ENCODE measurements around the gene PEAR1.

The PEAR1 gene

DNA sequence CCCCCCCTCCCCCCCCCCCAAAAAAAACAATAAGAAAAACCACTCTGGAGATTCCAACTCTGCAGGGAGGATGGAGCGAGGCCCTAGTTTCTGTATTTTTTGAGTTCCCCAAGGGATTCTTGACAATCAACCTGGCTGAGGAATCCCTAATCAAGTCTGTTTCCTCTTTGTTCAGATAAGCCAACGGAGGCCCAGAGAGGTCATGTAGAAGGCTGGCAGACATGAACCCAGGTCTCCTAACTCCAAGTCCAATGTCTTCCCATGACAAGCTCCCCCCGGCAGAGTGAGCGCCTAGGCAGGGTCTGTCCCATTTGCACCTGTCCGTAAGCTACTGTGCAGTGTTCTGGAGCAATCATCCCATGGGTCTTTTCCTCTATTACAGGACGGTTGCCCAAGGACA, 66.4 kb downstream of the PEAR1 start:
- Histone ChIP-seq H3K9ac (ENCODE audit: low read length) (no peak overlapping the region), H2BK5ac (ENCODE audit: low read depth, low read length, poor library complexity, severe bottlenecking) (no peak overlapping the region), H3K79me1 (replicated peaks; ENCODE audit: low read length, poor library complexity, severe bottlenecking) (peaks cover 1% of the 10 kb centered on the region), H2AK5ac (ENCODE audit: low read length, severe bottlenecking) (no peak overlapping the region), H2AFZ (ENCODE audit: low read depth, low read length) (no peak overlapping the region), H3K14ac (ENCODE audit: low read length in 2 of 2) (no peak overlapping the region), H3K18ac (ENCODE audit: low read depth in 1 of 2, low read length in 2 of 2) (peak overlapping the region in 1 of 2 experiments; percentile 12), H3K27me3 (ENCODE audit: control insufficient read depth in 1 of 2, insufficient read depth in 1 of 2, low read length in 2 of 2) (no peaks in the 10 kb centered on the region), H3K9me3 (ENCODE audit: control insufficient read depth, low read length) (no peaks in the 10 kb centered on the region), H4K8ac (ENCODE audit: low read length) (no peak overlapping the region), H3K4me3 (ENCODE audit: insufficient read depth in 1 of 2, low read depth in 1 of 2, low read length in 2 of 2) (no peak overlapping the region), H3K36me3 (ENCODE audit: control insufficient read depth in 1 of 2, insufficient read depth in 2 of 2, low read depth in 1 of 2, low read length in 2 of 2) (peaks cover 72 to 81% of the 10 kb centered on the region in 2 experiments), H2BK15ac (ENCODE audit: low read depth, poor library complexity, severe bottlenecking) (peak overlapping the region; percentile 14), H3K27ac (ENCODE audit: low read length, poor library complexity, severe bottlenecking) (no peak overlapping the region), H2BK12ac (ENCODE audit: low read length in 2 of 2) (no peak overlapping the region), H3K23ac (ENCODE audit: low read length in 2 of 2) (no peak overlapping the region), H3K4ac (ENCODE audit: low read depth in 1 of 2, low read length in 2 of 2) (no peak overlapping the region), H2BK120ac (ENCODE audit: low read depth, low read length) (no peak overlapping the region), H3K4me1 (ENCODE audit: control insufficient read depth, insufficient read depth, low read depth, low read length) (no peaks in the 10 kb centered on the region), H4K91ac (ENCODE audit: low read length) (no peak overlapping the region), H3K4me2 (ENCODE audit: low read length, poor library complexity, severe bottlenecking) (no peak overlapping the region)
- 93% methylated on average over 6 of the region's 6 CpGs for WGBS
- DNase-seq: no peak

DNA sequence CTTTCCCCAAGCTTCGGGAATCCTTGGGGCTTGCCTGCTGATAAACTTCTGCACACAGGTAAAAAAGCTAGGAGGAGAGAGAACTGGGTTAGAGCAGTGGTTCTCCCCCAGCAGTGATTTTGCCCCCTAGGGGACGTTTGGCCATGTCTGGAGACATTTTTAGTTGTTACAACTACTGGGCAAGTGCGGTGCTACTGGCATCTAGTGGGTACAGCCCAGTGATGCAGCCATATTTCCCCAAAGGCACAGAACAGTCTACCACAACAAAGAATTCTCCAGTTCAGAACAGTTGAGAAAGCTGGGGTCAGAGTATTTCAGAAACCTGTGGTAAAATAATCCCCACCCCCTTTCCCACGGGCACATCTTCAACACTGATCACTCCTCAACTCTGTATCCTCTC, 68.2 kb downstream of the PEAR1 start:
- Histone ChIP-seq H4K8ac (ENCODE audit: low read length) (no peak overlapping the region), H3K23ac (ENCODE audit: low read length in 2 of 2) (no peak overlapping the region), H3K4me2 (ENCODE audit: low read length, poor library complexity, severe bottlenecking) (no peak overlapping the region), H3K27me3 (ENCODE audit: control insufficient read depth in 1 of 2, insufficient read depth in 1 of 2, low read length in 2 of 2) (no peaks in the 10 kb centered on the region), H3K79me1 (replicated peaks; ENCODE audit: low read length, poor library complexity, severe bottlenecking) (peaks cover 1% of the 10 kb centered on the region), H2BK12ac (ENCODE audit: low read length in 2 of 2) (no peak overlapping the region), H3K9ac (ENCODE audit: low read length) (no peak overlapping the region), H4K91ac (ENCODE audit: low read length) (no peak overlapping the region), H3K4me3 (ENCODE audit: insufficient read depth in 1 of 2, low read depth in 1 of 2, low read length in 2 of 2) (no peak overlapping the region), H2BK5ac (ENCODE audit: low read depth, low read length, poor library complexity, severe bottlenecking) (no peak overlapping the region), H2AFZ (ENCODE audit: low read depth, low read length) (no peak overlapping the region), H2BK120ac (ENCODE audit: low read depth, low read length) (no peak overlapping the region), H3K27ac (ENCODE audit: low read length, poor library complexity, severe bottlenecking) (no peak overlapping the region), H3K18ac (ENCODE audit: low read depth in 1 of 2, low read length in 2 of 2) (no peak overlapping the region), H3K9me3 (ENCODE audit: control insufficient read depth, low read length) (no peaks in the 10 kb centered on the region), H3K36me3 (ENCODE audit: control insufficient read depth in 1 of 2, insufficient read depth in 2 of 2, low read depth in 1 of 2, low read length in 2 of 2) (peaks cover 55 to 79% of the 10 kb centered on the region in 2 experiments), H3K14ac (ENCODE audit: low read length in 2 of 2) (no peak overlapping the region), H2BK15ac (ENCODE audit: low read depth, poor library complexity, severe bottlenecking) (no peak overlapping the region), H3K4me1 (ENCODE audit: control insufficient read depth, insufficient read depth, low read depth, low read length) (no peaks in the 10 kb centered on the region), H2AK5ac (ENCODE audit: low read length, severe bottlenecking) (no peak overlapping the region), H3K4ac (ENCODE audit: low read depth in 1 of 2, low read length in 2 of 2) (no peak overlapping the region)
- DNase-seq: no peak
- 72% methylated on average over 3 of the region's 4 CpGs for WGBS

DNA sequence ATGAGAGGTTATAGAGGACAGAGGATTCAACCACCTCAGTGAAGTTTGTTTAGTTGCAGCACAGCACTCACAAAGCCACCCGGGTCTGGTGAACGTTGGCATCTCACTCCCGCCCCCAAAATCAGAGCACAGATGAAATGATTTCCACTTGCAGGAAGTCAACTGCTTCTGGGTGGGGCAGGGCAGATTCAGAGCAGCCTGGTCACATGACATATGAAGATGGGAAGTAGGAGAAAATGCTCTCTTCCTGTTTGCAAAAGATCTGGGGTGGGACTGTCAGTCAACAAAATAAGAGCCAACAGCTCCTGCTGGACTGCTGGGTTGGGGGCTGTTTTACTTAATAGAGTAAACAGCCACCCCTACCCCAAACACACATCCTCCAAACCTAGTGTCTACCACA, 70.1 kb downstream of the PEAR1 start:
- H3K14ac ChIP-seq (ENCODE audit: low read length in 2 of 2): no peak overlapping the region
- H3K9ac ChIP-seq (ENCODE audit: low read length): no peak overlapping the region
- no peaks in the 10 kb centered on the region for H3K4me1 ChIP-seq (ENCODE audit: control insufficient read depth, insufficient read depth, low read depth, low read length)
- no peak for DNase-seq
- no peak overlapping the region for H2BK120ac ChIP-seq (ENCODE audit: low read depth, low read length)
- H3K4me3 ChIP-seq (ENCODE audit: insufficient read depth in 1 of 2, low read depth in 1 of 2, low read length in 2 of 2): no peak overlapping the region
- no peaks in the 10 kb centered on the region for H3K27me3 ChIP-seq (ENCODE audit: control insufficient read depth in 1 of 2, insufficient read depth in 1 of 2, low read length in 2 of 2)
- peaks cover 1% of the 10 kb centered on the region for H3K79me1 ChIP-seq (replicated peaks; ENCODE audit: low read length, poor library complexity, severe bottlenecking)
- H2AFZ ChIP-seq (ENCODE audit: low read depth, low read length): no peak overlapping the region
- H3K27ac ChIP-seq (ENCODE audit: low read length, poor library complexity, severe bottlenecking): no peak overlapping the region
- no peak overlapping the region for H2AK5ac ChIP-seq (ENCODE audit: low read length, severe bottlenecking)
- H4K91ac ChIP-seq (ENCODE audit: low read length): no peak overlapping the region
- H3K4me2 ChIP-seq (ENCODE audit: low read length, poor library complexity, severe bottlenecking): no peak overlapping the region
- H3K9me3 ChIP-seq (ENCODE audit: control insufficient read depth, low read length): no peaks in the 10 kb centered on the region
- WGBS: 98% methylated on average over 3 of the region's 3 CpGs
- peaks cover 44 to 79% of the 10 kb centered on the region in 2 experiments for H3K36me3 ChIP-seq (ENCODE audit: control insufficient read depth in 1 of 2, insufficient read depth in 2 of 2, low read depth in 1 of 2, low read length in 2 of 2)
- no peak overlapping the region for H2BK12ac ChIP-seq (ENCODE audit: low read length in 2 of 2)
- no peak overlapping the region for H3K18ac ChIP-seq (ENCODE audit: low read depth in 1 of 2, low read length in 2 of 2)
- H4K8ac ChIP-seq (ENCODE audit: low read length): no peak overlapping the region
- H2BK15ac ChIP-seq (ENCODE audit: low read depth, poor library complexity, severe bottlenecking): peak overlapping the region; percentile 35
- no peak overlapping the region for H2BK5ac ChIP-seq (ENCODE audit: low read depth, low read length, poor library complexity, severe bottlenecking)
- no peak overlapping the region for H3K23ac ChIP-seq (ENCODE audit: low read length in 2 of 2)
- no peak overlapping the region for H3K4ac ChIP-seq (ENCODE audit: low read depth in 1 of 2, low read length in 2 of 2)

DNA sequence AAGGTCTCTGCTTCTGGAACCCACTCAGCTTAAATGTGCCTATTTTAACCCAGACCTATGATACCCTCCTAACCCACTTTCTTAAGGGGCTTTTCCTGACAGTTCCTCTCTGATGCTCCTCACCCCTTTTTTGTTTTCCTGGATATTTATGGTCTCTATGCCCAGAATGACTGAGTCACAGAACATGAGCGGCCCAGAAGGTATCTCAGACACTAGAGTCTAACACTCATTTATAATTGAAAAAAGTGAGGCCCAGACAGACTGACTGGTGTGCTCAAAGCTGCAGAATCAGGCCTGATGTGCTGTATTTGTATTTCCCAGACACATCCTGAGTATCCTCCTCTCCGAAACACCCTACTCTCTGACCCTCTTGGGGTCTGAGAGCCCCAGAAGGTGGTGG, 70.9 kb downstream of the PEAR1 start:
- no peak overlapping the region for H2BK12ac ChIP-seq (ENCODE audit: low read length in 2 of 2)
- H3K9ac ChIP-seq (ENCODE audit: low read length): peak overlapping the region; percentile 32
- 94% methylated on average over 2 of the region's 2 CpGs for WGBS
- no peak overlapping the region for H2BK15ac ChIP-seq (ENCODE audit: low read depth, poor library complexity, severe bottlenecking)
- no peak overlapping the region for H3K14ac ChIP-seq (ENCODE audit: low read length in 2 of 2)
- no peaks in the 10 kb centered on the region for H3K27me3 ChIP-seq (ENCODE audit: control insufficient read depth in 1 of 2, insufficient read depth in 1 of 2, low read length in 2 of 2)
- H3K18ac ChIP-seq (ENCODE audit: low read depth in 1 of 2, low read length in 2 of 2): no peak overlapping the region
- H3K4me3 ChIP-seq (ENCODE audit: insufficient read depth in 1 of 2, low read depth in 1 of 2, low read length in 2 of 2): no peak overlapping the region
- H3K36me3 ChIP-seq (ENCODE audit: control insufficient read depth in 1 of 2, insufficient read depth in 2 of 2, low read depth in 1 of 2, low read length in 2 of 2): peaks cover 45 to 79% of the 10 kb centered on the region in 2 experiments
- H3K4me2 ChIP-seq (ENCODE audit: low read length, poor library complexity, severe bottlenecking): no peak overlapping the region
- H4K91ac ChIP-seq (ENCODE audit: low read length): no peak overlapping the region
- no peak overlapping the region for H2BK5ac ChIP-seq (ENCODE audit: low read depth, low read length, poor library complexity, severe bottlenecking)
- no peak overlapping the region for H2AK5ac ChIP-seq (ENCODE audit: low read length, severe bottlenecking)
- H3K9me3 ChIP-seq (ENCODE audit: control insufficient read depth, low read length): no peaks in the 10 kb centered on the region
- no peak overlapping the region for H3K23ac ChIP-seq (ENCODE audit: low read length in 2 of 2)
- H2BK120ac ChIP-seq (ENCODE audit: low read depth, low read length): no peak overlapping the region
- no peak overlapping the region for H3K4ac ChIP-seq (ENCODE audit: low read depth in 1 of 2, low read length in 2 of 2)
- H3K27ac ChIP-seq (ENCODE audit: low read length, poor library complexity, severe bottlenecking): no peak overlapping the region
- peaks cover 1% of the 10 kb centered on the region for H3K79me1 ChIP-seq (replicated peaks; ENCODE audit: low read length, poor library complexity, severe bottlenecking)
- no peak overlapping the region for H4K8ac ChIP-seq (ENCODE audit: low read length)
- no peaks in the 10 kb centered on the region for H3K4me1 ChIP-seq (ENCODE audit: control insufficient read depth, insufficient read depth, low read depth, low read length)
- H2AFZ ChIP-seq (ENCODE audit: low read depth, low read length): no peak overlapping the region
- no peak for DNase-seq

Data from mesenchymal stem cell (in vitro differentiated cells and primary cell).